ENCODE measurements around the gene DBX2.
"Not testable (repeated sequence)": the region's sequence is repeated elsewhere in the genome, so short reads cannot be mapped to it uniquely, and the experiment has no call there.

Gene DBX2

GRCh38 chr12:45050751-45051571 is at the start of gene DBX2:
Gene DBX2, minus strand, starts transcription at chr12:45051099. Its CDS starts 172 bp downstream, at chr12:45050927.
- DNase-seq (ENCODE audit: low read depth in 1 of 2, low spot score in 1 of 2), result no peak

DNA sequence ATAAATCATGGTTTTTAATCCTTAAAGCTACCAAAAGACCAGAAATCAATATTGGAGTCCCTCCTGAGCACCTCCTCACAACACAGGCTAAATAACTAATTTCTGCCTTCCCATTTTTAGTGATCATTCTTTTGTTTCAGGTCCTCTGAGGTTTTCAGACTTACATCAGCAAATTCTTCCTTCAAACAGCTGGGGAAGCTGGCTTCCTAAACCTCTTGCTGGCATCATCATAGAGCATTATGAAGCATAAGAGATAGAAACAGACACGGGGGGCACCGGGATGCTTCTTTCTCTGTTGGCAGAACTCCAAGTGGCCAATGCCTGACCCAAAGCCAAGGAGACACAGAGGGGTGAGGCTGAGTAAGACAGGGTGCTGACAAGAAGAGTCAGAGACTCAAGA is 47.9 kb upstream of the DBX2 start:
- DNase-seq (ENCODE audit: low read depth in 1 of 2, low spot score in 1 of 2), result no peak

- DNase-seq (ENCODE audit: low read depth in 1 of 2, low spot score in 1 of 2), result not testable (repeated sequence)
Measured at GRCh38 chr12:45095417-45095816, 44.5 kb upstream of the DBX2 start.

DNA sequence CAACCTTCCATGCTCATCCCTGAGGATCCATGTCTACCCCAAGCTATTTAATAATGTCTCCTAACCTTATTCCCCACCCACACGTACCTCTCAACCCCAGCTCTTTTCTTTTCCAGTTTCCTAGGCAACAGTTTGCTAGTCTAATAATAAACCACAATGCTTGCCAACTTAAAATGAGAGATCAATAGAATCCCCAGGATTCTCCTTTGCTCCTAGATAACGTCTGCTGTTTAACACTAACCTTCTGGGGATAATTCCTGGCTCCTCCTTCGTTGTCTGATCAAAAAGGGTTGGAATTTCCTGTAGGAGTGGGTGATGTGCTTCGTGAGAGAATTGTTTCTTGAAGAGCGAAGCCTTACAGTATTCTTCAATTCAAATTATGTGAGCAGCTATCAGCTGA is 42.2 kb upstream of the DBX2 start:
- DNase-seq (ENCODE audit: low read depth in 1 of 2, low spot score in 1 of 2), result no peak

DNA sequence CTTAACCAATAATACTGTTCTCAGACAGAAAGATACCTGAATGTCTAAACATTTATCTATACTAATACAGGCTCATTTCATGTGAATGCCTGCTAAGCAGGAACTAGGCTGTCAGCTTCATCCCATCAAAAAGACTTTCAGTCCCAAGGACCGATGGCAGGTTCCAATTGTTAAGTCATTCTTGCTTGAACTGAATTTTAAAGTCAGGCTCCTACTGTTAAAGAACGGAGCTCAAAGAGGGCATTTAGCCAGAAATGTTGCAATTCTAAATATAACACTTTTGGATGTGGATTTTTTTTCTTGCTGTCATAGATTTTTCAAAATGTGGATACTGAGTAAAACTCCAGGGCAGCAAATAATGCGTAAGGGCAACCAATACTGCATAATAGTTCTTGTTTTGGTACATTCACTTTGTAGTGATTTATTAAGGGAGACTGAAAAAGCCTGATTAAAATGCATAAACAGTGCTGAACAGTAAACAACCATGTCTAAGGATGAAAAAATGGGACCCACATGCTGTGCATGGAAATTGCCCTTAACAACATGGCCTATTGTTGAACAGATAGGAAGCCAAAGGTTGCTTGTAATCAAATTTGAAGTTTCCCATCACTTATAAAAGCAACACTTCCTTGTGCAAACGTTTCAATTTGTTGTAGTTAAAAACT is 38.6 kb upstream of the DBX2 start:
- no peak for DNase-seq (ENCODE audit: low read depth in 1 of 2, low spot score in 1 of 2)

- DNase-seq (ENCODE audit: low read depth in 1 of 2, low spot score in 1 of 2), result no peak
Measured at GRCh38 chr12:45088608-45089007, 37.7 kb upstream of the DBX2 start.

- DNase-seq (ENCODE audit: low read depth in 1 of 2, low spot score in 1 of 2), result not testable (repeated sequence)
Measured at GRCh38 chr12:45084248-45084647, 33.3 kb upstream of the DBX2 start.

DNA sequence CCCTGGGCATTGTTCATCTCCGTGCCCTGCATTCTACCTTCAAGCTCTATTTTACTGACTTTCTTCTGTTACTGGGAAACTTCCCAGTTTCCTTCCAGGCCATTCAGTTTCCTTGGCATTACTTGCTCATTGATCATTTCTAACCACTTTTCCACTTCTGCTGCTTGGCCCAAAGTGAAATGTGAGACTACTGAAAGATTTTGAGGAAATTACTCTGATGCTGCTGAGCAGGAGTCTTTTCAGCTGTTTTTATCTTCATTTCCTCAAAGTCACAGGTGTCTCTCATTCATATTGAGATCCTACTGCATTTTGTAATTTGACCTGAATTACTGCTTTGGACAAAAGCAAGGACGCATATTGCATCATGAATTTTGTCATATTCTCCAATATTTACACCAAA is 26.4 kb upstream of the DBX2 start:
- DNase-seq (ENCODE audit: low read depth in 1 of 2, low spot score in 1 of 2), result no peak

DNA sequence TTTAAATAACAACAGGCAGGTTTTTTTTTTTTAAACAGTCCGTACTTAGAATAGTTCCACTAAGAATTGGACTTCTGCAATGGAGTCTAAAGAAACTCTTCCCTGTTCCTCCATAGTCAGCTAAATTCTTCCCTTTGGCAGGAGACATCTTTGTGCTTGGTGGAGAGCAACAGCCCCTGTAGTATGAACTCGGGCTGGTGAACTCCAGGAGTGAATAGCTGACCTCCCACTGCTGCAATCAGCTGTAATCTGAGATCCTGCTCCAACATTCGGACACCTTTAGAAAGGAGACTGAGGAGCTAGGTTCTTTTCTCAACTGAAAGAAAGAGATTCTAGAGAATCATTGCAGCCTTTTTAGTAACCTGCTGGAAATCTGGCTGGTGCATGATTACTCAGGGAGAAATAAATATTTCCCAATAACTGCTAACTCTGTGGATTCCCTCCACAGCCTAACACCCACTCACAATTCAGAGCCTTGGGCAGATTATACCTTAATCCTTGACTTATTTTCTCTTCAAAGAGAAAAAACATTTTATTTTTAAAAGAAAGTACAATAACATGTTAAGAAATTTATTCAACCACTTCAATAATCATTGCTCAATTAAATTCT is 25.6 kb upstream of the DBX2 start:
- DNase-seq (ENCODE audit: low read depth in 1 of 2, low spot score in 1 of 2), result no peak

GRCh38 chr12:45075587-45076282 is 24.8 kb upstream of the DBX2 start:
- DNase-seq (ENCODE audit: low read depth in 1 of 2, low spot score in 1 of 2), result no peak

DNA sequence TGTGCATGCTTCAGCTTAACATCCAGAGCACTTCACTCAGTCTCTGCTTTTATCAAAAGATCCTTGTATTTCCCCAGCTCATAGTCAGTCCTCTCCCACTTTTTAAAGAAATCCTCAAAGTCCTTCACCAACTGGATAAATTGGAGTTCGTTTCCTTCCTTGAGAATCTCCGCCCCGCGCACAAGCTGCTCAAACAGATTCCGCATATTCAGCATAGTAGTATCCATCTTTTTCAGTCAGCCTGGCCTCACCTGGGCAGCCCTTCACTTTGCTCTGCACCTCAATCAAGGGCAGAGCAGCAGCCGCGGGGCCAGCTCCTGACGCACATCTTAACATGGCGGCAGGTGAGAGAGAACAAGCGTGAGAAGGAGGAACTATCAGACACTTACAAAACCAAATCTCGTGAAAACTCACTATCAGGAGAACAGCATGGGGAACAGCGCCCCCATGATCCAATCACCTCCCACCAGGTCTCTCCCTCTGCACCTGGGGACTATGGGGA is 14.3 kb upstream of the DBX2 start:
- DNase-seq (ENCODE audit: low read depth in 1 of 2, low spot score in 1 of 2), result no peak

DNA sequence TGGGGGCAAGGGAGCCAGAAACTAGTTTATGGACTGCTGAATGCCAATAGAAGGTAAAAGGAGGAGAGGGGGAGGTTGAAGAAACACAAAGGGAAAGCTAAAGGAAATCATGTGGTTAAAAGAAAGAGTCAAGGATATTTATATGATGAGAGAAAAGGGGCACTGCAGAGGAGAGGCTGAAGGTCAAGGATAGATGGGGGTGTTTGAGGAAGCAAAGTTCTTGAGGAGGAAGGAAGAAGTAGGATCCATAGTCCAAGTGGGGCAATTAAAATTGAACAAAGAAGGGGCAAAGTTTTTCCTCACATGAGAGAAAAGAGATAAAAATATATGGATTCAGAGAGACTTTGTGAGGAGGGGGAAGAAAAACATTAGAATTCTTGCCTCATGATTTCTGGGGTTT is 10.1 kb upstream of the DBX2 start:
- DNase-seq (ENCODE audit: low read depth in 1 of 2, low spot score in 1 of 2), result no peak

DNA sequence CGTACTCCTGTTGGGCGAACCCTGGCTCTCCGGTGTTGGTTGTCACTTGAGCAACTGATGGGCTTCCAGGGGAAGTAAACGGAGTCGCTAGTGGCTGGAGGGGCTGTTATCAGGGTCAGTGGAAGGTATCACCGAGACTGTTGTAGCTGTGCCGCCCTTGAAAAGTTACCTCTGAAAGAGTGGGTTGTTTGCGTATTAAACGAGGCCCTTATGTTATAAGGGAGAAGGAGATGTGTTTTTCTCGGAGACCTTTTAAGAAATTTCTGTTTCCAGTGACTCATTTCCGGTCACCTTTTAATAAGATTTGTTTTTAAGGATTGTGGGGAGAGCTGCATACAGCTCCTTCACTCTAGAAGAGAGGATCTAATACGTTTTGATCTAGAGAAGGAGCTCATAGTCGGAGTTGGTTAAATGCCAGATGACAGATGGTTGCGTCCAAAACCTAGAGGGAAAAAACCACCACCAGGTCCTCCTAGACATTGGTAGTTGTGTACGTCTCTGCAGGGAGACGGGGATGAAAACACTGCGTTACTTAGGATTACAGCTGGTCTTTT is 750 bp upstream of the DBX2 start:
- no peak for DNase-seq (ENCODE audit: low read depth in 1 of 2, low spot score in 1 of 2)

GRCh38 chr12:45049912-45050750 is 768 bp downstream of the DBX2 start:
- no peak for DNase-seq (ENCODE audit: low read depth in 1 of 2, low spot score in 1 of 2)

DNA sequence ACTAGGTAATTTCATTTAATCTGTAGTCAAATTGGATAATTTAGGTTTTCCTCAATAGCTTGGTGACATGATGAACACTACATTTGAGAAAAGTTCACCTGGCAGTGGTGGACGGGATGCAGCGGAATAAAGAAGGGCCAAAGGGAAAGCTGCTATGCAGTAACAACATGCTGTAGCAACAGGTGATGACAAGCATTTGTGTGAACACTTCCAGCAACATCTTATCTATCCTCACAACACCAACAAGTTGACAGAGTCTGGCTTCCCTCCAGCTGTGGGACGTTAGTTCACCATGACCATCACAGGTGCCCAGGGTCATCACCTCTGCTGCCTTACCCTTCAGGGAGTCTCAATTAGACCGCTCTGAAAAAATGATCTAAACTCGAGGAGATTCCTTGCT is 8.3 kb downstream of the DBX2 start:
- DNase-seq (ENCODE audit: low read depth in 1 of 2, low spot score in 1 of 2), result no peak

GRCh38 chr12:45040977-45041376 is 9.9 kb downstream of the DBX2 start:
- no peak for DNase-seq (ENCODE audit: low read depth in 1 of 2, low spot score in 1 of 2)

- no peak for DNase-seq (ENCODE audit: low read depth in 1 of 2, low spot score in 1 of 2)
Measured at GRCh38 chr12:45039757-45040156, 11.1 kb downstream of the DBX2 start.

GRCh38 chr12:45034861-45035265 is 16.0 kb downstream of the DBX2 start:
- DNase-seq (ENCODE audit: low read depth in 1 of 2, low spot score in 1 of 2), result no peak

- DNase-seq (ENCODE audit: low read depth in 1 of 2, low spot score in 1 of 2), result no peak
Measured at GRCh38 chr12:45017916-45018315, 33.0 kb downstream of the DBX2 start.

- no peak for DNase-seq (ENCODE audit: low read depth in 1 of 2, low spot score in 1 of 2)
Measured at GRCh38 chr12:45014396-45014795, 36.5 kb downstream of the DBX2 start.

Data from activated CD4-positive, alpha-beta T cell treated with anti-CD3 and anti-CD28 coated beads, Interleukin-2, amount 50 U/mL, for 24 hours (primary cell).